Ovary (tissue), 3 donors: ENCODE results near the gene OR2J3.

Experiments
- EP300 ChIP-seq: sonication (generic); formaldehyde crosslinking; IDR thresholded peaks from one replicate; pipeline ENCODE4 v1.6.1; 2017; ENCODE audit warnings: antibody characterized with exemption
- TF ChIP-seq, protein P1 (sequence below), 3 donors: fragments of 450-650 bp in 2 of 3; fragments of 200-600 bp in 1 of 3; IDR thresholded peaks; one replicate each; pipeline versions ENCODE4 v1.5.1 to v1.8.0; 2016 to 2022; ENCODE audit warnings: antibody characterized with exemption in 3 of 3, mild to moderate bottlenecking in 1 of 3
- donor health status: DM: no; HTN: no; CAD: no.

- TF ChIP-seq, protein P1, sequence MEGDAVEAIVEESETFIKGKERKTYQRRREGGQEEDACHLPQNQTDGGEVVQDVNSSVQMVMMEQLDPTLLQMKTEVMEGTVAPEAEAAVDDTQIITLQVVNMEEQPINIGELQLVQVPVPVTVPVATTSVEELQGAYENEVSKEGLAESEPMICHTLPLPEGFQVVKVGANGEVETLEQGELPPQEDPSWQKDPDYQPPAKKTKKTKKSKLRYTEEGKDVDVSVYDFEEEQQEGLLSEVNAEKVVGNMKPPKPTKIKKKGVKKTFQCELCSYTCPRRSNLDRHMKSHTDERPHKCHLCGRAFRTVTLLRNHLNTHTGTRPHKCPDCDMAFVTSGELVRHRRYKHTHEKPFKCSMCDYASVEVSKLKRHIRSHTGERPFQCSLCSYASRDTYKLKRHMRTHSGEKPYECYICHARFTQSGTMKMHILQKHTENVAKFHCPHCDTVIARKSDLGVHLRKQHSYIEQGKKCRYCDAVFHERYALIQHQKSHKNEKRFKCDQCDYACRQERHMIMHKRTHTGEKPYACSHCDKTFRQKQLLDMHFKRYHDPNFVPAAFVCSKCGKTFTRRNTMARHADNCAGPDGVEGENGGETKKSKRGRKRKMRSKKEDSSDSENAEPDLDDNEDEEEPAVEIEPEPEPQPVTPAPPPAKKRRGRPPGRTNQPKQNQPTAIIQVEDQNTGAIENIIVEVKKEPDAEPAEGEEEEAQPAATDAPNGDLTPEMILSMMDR (IDR thresholded peaks at IDR 0.05), result no peak
- TF ChIP-seq EP300, result no peak
Measured at GRCh38 chr6:29099190-29099589, 8.7 kb upstream of the OR2J3 start, which contains the start of gene OR2J1.
